GM20000 (cell line): ENCODE data around the gene MGAT3.

ENCODE experiments used
- DNase-seq: peaks from one replicate; pipeline ENCODE4 v3.0.0; 2012; ENCODE audit warnings: low spot score
- CTCF ChIP-seq: IDR thresholded peaks from 2 replicates; pipeline ENCODE4 v1.5.1; 2012; ENCODE audit warnings: mild to moderate bottlenecking, control low read depth; ENCODE audit errors: extremely low read depth, missing control alignments

Gene MGAT3

GRCh38 chr22:39445678-39446077 lies 11.1 kb upstream of the MGAT3 start:
- DNase-seq = no peak
- TF ChIP-seq CTCF = no peak

- DNase-seq = peak; percentile 77
- TF ChIP-seq CTCF = no peak
Observed at GRCh38 chr22:39446239-39446721, 10.5 kb upstream of the MGAT3 start.

GRCh38 chr22:39448205-39449054 lies 8.4 kb upstream of the MGAT3 start:
- no peak for DNase-seq
- TF ChIP-seq CTCF = no peak

- no peak for DNase-seq
- no peak for TF ChIP-seq CTCF
Observed at GRCh38 chr22:39449708-39450107, 7.1 kb upstream of the MGAT3 start.

GRCh38 chr22:39450258-39450955 lies 6.4 kb upstream of the MGAT3 start:
- DNase-seq = no peak
- no peak for TF ChIP-seq CTCF

GRCh38 chr22:39452740-39453040 lies 4.1 kb upstream of the MGAT3 start:
- no peak for TF ChIP-seq CTCF
- DNase-seq = no peak

- DNase-seq = no peak
- no peak for TF ChIP-seq CTCF
Observed at GRCh38 chr22:39453765-39454378, 2.9 kb upstream of the MGAT3 start.
